GM21619 (cell line): Measurements from ENCODE around the gene CLIP1.
"Not testable (repeated sequence)": the region's sequence is repeated elsewhere in the genome, so short reads cannot be mapped to it uniquely, and the experiment has no call there.

Experiments used
- ATAC-seq: cut with Tn5 transposase; IDR thresholded peaks from one replicate; pipeline ENCODE4 v1.9.1; 2021; ENCODE audit not compliant: unreplicated experiment

CLIP1 gene

DNA sequence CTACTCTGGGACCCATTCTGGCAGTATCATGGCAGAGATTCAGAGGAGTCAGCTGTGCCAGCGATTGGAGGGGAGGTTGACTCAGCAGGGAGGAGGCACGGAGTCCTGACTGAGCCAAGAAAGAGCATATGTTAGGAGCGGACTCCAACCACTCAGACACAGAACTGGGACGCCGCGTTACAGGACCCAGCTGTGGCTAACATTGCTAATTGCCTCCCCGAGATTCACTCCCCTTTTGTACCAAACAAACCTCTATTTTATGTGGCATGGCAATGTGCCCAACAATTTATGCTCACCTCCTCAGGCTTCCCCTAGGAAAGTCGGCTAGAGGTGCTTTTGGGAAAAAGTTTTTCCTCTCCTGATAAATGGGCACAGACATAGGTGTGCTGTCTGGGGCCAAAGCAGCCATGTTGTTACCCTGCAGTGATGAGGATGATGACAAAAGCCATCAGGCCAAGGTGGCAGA lies 15.2 kb upstream of the CLIP1 start:
- no peak for ATAC-seq

DNA sequence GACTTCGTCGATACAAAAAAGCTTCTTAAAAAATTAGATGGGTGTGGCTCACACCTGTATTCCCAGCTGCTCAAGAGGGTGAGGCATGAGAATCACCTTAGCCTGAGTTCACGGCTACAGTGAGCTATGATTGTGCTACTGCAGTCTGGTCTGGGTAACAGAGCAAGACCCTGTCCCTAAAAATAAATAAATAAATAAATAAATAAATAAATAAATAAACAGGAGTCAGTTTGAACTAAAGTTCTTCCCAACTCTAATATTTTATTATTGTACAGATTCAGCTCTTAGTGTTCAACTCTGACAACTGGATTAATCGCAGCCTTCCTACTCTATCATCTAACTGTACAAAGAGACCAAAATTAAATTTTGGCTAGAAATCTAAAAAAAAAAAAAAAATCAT lies 12.7 kb upstream of the CLIP1 start:
- ATAC-seq = no peak

DNA sequence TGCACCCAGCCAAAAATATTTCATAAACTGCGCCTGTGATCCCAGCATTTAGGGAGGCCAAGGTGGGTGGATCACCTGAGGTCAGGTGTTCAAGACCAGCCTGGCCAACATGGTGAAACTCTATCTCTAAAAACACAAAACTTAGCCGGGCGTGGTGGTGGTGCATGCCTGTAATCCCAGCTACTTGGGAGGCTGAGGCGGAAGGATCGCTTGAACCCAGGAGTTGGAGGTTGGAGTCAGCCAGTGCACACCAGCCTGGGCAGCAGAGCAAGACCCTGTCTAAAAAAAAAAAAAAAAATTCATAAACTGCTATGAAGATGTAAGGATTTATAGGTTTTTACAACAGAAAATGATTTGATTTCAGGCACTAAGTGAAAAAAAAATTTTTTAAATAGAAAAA lies 6.6 kb upstream of the CLIP1 start:
- not testable (repeated sequence) for ATAC-seq

DNA sequence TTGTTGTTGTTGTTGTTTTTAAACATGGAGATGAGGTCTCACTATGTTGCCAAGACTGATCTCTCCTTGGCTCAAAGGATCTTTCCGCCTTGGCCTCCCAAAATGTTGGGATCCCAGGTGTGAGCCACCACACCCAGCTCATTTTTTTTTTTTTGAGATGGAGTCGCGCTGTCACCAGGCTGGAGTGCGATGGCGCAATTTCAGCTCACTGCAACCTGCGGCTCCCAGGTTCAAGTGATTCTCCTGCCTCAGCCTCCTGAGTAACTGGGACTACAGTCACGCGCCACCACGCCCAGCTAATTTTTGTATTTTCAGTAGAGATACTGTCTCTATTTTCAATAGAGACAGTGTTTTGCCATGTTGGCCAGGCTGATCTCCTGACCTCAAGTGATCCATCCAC lies 4.9 kb upstream of the CLIP1 start:
- no peak for ATAC-seq

DNA sequence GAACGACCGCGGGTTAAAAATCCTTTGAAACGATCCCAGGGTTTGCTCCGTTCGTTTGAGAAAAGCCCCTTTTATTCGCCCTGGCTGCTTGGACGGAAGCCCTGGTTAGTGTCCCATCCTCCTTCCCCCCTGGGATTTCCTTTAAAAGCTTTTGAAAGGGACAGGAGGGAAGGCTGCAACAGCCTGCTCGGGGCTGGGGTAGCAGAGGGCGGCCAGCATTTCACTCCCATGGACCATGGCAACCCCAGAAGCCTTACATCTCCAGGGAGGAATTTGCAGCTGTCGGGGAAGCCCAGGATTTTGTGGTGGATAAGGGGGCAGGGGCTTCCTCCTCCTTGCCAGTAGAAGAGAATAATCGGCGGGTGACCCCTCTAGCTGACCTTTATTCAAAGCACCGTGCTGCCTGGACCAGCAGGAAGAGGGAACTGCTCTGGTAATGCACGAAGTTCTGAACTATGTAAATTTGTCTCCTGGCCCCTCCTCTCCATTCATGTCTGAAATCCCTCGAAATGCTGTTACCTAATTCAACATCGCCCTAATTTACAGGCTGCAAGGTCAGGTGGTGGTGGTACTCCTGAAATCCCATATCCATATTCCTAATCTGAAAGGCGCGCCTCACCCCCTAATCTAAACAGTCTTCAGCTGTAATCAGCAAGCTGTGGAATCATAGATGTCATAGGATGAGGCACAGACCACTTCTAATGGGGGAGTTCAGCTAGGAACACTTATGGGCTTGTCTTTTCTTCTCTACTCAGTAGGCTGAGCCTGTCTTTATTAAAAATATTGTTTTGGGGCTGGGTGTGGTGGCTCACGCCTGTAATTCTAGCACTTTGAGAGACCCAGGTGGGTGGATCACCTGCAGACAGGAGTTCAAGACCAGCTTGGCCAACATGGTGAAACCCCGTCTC lies 1.0 kb upstream of the CLIP1 start:
- no peak for ATAC-seq

DNA sequence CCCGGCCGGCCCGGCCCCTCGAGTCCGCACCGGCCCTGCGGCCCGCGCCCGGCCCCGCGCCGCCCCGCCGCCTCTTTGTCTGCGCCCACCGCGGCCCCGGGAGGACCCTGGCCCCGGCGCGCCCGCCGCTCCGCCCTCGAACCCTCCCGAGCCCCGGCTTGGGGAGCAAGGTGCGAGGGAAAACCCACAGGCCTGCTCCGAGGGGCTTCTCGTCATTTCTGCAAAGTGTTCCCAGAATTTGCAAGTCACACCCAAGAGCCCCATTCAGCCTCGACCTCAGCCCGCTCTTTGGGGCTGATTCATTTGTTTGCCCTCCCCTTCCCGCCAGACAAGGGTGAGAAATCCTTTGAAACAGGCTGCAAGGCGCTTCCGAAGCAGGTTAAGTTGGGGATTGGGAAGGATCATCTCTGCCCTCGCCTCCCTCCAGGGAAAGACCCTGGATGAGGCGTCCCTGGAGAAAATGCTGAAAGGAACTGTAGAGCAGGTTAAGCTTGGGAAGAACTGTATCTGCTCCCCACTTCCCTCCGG lies 325 bp upstream of the CLIP1 start:
- no peak for ATAC-seq

DNA sequence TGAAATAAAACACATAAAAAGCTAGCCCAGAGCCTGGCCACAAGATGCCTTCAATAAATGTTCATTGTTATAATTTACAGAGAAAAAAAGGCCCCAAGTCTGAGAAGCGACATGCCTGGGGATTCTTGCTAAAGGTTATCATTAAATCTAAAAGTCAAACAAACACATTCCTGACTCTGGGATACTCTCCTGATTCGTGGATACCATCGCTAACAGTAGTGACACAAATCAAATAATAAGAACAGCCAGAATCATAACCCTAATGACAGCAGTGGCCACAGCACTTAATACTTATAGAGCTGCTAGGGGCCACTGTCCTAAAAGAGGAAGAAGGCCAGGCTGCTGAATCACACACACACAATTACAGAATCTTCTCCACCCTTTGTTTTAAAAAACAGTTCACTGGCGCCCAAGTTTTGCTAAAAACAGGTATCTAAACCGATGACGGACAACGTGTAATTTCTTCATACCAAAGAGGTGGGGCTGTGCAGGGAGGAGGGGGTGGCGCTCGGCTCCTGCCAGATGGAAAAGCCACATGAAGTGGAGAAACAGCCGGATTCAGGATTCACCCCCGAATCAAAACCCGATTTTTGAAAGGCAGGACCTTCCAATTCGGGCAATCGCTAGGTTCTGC lies 1.2 kb downstream of the CLIP1 start:
- ATAC-seq = no peak

DNA sequence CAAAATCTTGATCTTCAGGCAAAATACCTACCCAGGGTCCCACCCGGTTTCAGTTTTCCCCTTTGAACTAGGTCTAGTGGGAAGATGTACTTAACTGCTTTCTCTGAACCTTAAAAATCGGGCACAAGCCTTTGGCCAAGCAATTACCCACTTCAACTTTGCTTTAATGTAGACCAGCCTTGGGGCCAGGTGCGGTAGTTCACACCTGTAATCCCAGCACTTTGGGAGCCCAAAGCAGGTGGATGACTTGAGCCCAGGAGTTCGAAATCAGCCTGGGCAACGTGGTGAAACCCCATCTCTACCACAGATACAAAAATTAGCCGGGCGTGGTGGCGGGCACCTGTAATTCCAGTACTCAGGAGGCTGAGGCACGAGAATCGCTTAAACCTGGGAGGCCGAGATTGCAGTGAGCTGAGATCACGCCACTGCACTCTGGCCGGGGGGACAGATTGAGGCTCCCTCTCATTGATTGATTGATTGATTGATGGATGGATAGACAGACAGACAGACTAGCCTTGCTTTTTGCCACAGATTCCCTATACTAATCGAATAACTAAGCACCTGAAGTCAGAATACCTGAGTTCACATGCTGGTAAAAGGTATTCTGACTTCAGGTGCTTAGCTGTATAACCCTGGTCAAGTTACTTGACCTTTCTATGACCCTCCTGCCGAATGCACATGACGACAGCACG lies 1.9 kb downstream of the CLIP1 start:
- no peak for ATAC-seq

DNA sequence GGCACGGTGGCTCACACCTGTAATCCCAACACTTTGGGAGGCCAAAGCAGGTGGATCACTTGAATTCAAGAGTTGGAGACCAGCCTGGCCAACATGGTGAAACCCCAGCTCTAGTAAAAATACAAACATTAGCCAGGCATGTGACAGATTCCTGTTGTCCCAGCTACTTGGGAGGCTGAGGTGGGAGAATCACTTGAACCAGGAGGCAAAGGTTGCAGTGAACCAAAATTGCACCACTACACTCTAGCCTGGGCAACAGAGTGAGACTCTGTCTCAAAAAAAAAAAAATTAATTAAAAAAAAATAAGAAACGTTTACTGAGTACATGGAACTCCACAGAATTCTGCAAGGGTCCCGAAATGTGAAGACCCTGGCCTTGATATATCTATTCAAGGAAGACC lies 3.4 kb downstream of the CLIP1 start:
- ATAC-seq = not testable (repeated sequence)

DNA sequence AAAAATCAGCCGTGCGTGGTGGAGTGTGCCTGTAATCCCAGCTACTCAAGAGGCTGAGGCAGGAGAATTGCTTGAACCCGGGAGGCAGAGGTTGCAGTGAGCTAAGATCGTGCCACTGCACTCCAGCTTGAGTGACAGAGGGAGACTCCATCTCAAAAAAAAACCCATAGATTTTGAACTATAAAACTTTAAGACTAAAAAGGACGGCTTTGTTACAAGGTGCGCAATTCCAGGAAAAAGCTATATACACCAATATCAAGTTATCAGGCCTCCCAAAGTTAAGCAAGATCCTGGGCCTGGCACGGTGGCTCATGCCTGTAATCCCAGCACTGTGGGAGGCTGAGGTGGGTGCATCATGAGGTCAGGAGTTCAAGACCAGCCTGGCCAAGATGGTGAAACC lies 6.8 kb downstream of the CLIP1 start:
- ATAC-seq = not testable (repeated sequence)

DNA sequence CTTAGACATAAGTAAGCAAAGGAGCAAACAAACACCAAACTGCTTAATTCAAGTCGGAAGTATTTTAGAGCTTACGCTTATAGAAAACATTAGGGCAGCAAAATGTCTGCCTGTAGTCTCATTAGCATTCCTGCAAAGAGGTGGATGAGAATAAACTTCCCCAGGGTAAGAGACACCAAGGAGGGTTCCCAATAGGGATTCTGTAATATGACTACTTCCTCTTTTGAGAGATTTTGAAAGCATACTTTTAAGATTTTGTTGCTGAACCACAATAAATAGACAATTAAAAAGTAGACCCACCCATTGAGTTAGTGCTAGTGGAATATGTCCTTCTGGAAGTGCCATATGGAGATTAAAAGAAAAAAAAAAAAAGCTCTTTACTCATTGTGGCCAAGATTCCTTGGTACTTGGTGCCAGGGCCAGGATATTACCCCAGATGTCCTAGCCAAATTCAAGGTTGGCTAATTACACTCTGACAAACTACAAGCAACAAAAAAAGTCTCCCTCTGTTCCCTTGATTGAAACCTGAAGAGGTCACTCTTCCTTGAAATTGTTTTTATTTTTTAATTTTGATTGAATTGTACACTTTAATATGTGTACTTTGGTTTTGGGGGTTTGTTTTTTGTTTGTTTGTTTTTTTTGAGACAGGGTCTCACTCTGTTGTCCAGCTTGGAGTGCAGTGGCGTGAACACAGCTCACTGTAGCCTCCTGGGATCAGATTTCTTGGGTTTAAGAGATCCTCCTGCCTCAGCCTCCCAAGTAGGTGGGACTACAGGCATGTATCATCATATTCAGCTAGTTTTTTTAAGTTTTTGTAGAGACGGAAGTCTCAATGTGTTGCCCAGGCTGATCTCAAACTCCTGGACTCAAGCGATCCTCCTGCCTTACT lies 8.7 kb downstream of the CLIP1 start:
- ATAC-seq = no peak

DNA sequence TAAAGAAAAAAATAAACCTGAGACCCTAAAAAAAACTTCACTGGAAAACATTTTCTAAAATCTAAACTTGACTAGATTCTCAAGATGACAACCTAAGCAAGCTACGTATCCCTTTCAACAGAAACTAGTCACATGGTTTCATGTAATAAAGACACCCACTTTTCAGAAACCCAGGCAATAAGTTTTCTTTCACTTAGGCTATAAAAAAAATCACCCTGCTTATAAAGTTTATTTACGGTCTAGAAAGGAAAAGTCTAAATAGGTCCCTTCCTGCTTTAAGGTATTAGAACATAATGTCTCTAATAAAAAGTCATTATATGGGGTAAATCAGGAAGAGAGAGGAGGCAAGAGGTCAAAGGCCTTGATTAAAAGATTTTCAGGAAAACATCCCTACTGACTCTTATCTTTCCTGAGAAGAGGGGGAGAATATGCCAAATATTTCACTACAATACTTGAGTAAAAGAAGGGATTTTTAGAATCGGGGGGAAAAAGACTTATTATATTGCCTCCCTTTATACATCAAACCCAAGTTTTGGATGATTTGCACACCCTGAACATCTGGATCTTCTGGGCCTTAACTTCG lies 9.5 kb downstream of the CLIP1 start:
- ATAC-seq = no peak

DNA sequence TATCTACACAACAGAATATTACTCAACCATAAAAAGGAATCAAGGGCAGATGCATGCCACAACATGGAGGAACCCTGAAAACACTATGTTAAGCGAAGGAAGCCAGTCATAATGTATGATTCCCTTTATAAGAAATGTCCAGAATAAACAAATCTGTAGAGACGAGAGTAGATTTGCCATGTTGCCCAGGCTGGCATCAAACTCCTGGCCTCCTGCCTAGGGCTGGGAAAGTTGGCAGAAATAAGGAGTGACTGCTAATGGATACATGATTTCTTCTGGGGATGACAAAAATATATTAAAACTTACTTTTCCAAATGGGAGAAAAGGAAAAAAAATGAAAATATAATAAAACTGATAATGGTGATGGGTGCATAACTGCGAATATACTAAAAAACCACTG lies 10.9 kb downstream of the CLIP1 start:
- ATAC-seq = no peak

DNA sequence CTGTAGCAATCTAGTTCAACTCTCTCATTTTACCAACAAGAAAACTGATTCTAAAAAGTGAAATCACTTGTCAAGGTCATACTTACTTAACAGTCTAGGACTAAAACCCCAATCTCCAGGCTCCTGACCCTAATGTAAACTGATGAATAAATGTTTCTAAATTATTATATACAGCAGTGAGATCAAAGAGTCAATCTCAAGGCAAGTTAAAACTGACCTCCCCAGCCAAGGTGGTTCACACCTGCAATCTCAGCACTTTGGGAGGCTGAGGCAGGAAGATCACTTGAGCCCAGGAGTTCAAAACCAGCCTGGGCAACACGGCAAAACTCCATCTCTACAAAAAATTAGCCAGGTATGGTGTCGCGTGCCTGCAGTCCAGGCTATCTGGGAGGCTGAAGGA lies 15.3 kb downstream of the CLIP1 start:
- ATAC-seq = no peak

DNA sequence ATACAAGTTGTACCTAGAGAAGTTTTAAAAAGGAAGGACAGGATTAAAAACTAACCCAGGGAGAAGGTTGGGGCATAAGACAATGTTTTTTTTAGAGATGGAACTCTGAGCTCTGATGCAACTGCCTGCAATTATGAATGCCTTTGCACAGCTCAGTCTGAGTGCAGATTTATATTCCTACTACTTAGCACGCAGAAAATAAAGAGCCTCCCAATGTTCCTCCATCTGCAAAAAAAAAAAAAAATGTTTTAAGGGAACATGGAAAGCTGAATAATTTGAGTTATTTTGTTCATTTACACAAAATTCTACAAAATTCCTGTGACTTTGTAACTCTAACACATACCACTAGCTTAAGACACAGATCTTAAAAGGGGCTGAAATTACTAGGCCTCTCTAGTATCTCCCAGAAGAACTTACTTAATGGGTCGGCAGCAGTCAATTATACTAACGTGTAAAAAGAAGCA lies 15.7 kb downstream of the CLIP1 start:
- no peak for ATAC-seq

DNA sequence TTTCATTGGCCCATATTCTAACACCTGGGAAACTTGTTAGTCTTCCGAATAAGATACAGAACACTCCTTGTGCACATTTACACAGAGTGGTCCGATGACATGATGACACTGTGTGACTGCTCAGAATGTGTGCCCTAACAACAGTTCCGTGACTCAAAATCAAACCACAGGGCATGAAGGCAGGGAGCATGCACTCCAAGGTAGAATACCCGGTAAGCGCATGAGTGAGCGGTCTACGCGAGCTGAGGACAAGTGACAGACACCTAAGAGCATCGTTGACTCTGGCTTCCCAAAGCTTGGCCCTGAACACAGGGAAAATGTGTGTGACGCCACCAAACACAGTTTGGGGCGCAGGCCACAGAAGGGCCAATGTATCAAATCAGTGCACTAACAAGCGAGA lies 18.6 kb downstream of the CLIP1 start:
- ATAC-seq = no peak

DNA sequence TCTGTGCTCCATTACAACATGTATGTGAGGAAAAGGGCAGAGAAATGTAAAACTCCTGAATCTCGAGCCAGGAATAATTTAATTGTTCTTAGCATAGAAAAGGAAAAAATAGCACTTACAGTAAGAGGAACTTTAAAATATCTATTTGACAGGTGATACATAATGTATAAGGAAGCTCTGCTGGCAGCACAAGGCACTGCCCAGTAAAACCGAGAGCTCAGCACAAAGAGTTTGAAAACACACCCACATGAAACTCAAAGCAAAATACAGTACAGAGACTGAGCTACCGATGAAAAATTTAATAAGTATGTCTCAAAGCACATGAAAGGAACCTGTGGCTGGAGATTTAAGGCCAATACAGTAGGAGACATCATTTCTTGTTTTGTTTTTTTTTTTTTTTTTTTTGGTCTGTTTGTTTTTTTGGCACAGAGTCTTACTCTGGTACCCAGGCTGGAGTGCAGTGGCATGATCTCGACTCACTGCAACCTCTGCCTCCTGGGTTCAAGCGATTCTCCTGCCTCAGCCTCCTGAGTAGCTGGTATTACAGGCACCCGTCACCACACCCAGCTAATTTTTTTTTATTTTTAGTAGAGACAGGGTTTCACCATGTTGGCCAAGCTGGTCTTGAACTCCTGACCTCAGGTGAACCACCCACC lies 19.2 kb downstream of the CLIP1 start:
- ATAC-seq = peak; percentile 47

DNA sequence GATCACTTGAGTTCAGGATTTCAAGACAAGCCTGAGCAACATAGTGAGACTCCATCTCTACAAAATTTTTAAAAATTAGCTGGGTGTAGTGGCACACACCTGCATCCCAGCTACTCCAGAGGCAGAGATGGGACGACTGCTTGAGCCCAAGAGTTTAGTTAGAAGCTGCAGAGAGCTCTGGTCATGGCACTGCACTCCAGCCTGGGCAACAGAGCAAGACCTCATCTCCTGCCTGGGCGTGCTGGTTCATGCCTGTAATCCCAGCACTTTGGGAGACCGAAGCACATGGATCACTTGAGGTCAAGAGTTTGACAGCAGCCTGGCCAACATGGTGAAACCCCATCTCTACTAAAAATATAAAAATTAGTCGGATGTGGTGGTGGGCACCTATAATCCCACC lies 20.2 kb downstream of the CLIP1 start:
- ATAC-seq = no peak

DNA sequence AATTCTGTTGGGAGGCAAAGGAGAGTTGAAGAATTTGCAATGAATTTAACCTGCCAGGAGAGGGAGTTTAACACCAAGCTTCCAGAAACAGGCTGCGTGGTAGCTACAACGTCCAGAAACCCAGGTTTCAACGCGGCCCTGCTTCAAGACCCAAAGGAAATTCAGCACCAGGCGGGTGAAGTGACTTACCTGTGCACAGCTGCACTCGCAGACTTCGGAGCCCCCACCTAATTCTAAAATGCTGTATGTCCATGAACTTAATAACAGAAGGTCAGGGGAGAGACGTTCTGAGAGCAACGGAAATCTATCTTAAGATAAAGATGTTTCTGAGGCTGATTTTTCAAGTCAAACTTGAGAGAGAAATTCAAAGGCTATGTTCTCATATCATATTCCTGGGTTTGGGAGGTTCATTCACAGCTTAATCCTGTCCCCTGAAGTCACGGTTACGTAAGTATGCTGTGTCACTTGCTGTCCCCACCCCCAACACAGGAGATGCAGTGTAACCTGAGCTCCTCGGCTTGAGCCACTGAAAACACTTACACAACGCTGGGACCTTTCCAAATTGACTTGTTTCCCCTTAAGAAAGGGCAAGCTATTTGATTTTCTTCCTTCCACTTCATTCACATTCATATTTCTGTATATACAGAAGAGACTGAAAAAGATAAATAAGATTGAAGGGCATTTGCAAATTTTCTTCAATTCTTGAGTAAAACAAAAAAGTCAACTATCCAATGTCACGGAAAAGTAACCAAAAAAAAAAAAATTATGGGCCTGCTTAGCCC lies 22.7 kb downstream of the CLIP1 start:
- no peak for ATAC-seq
